GM21825 (cell line): ENCODE measurements around the gene FARP1.

Experiments used
- ATAC-seq: cut with Tn5 transposase; IDR thresholded peaks from one replicate; pipeline ENCODE4 v1.9.1; 2021; ENCODE audit warnings: mild to moderate bottlenecking, moderate library complexity; ENCODE audit not compliant: unreplicated experiment

Gene FARP1

GRCh38 chr13:98300956-98301641 lies 158.2 kb downstream of the FARP1 start:
- no peak for ATAC-seq

- no peak for ATAC-seq
Observed at GRCh38 chr13:98301721-98302120, 158.8 kb downstream of the FARP1 start.

GRCh38 chr13:98303858-98304257 lies 161.0 kb downstream of the FARP1 start:
- no peak for ATAC-seq

DNA sequence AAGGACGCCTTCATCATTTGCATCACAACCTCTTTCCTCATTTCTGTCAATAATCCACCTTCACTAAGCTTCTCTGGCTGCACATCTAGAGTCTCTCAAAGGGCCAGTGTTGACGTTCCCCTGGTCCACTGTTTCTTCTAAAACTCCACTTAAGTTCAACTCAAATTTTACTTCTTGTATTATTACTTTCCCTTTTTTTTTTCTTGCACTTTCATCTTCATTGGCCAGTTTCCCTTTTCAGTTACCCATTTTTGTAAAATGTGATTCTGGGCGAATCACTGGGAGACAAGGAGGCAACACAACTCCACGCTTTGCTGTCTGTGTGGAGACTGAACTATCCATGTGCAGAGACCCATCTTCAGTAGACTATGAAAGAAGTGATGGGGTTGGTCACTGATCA lies 162.8 kb downstream of the FARP1 start:
- ATAC-seq = no peak

DNA sequence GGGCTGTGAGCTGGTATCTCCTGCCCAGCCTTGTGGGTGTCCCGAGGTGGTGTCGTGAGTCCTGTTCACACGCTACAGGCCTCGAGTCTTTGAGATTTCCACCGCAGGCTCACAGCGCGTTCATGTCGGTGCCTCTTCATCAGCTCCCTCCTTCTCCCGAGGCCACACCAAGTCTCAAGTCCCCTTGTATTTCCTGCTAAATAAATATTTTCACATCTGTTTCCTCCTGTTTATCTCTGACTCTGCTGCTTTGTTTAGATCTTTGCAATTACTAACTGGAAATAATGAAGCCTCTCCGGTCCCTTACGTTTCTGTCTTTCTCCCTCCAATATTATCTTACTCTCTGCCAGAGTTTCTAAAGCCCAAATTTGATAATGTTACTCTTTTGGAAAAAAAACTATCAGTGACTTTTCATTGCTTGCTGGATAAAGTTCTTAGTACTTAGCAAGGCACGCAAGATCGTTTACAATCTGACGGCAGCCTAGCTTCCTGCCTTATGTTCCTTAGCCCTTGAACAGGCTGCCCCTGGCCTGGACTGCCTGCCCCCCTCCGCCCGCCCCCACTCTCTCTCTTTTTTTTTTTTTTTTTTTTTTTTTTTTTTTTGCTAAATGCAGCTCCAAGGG lies 164.7 kb downstream of the FARP1 start:
- no peak for ATAC-seq

DNA sequence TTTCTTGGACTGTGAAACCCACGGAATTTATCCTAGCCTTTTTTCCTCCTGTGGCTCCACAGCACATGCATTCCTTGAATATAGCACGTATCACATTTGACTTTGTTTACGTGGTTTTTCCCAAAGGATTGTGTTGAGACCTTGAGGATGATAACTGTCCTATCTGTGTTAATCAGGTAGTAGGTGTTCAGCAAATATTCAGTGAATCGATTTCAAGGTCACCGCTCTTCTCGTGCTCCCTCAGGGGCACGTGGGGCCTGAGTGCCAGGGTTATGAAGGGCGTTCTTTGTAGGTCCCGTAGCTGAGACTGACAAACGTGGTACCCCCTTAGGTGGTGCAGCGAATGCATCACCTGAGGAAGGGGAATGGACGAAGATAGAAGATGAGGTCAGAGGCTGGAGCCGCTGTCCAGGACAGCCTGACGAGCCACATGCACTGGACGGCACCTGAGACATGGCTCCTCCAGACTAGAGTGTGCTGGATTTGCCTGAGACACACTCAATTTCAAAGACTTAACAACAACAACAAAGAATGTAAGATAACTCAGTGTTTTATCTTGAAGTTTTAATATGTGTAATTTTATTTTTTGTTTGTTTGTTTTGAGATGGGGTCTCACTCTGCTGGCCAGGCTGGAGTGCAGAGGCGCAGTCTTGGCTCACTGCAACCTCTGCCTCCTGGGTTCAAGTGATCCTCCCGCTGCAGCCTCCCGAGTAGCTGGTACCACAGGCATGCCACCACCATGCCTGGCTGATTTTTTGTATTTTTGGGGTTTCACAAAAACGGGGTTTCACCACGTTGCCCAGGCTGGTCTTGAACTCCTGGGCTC lies 165.4 kb downstream of the FARP1 start:
- no peak for ATAC-seq

GRCh38 chr13:98309569-98310335 lies 166.9 kb downstream of the FARP1 start:
- ATAC-seq = no peak

DNA sequence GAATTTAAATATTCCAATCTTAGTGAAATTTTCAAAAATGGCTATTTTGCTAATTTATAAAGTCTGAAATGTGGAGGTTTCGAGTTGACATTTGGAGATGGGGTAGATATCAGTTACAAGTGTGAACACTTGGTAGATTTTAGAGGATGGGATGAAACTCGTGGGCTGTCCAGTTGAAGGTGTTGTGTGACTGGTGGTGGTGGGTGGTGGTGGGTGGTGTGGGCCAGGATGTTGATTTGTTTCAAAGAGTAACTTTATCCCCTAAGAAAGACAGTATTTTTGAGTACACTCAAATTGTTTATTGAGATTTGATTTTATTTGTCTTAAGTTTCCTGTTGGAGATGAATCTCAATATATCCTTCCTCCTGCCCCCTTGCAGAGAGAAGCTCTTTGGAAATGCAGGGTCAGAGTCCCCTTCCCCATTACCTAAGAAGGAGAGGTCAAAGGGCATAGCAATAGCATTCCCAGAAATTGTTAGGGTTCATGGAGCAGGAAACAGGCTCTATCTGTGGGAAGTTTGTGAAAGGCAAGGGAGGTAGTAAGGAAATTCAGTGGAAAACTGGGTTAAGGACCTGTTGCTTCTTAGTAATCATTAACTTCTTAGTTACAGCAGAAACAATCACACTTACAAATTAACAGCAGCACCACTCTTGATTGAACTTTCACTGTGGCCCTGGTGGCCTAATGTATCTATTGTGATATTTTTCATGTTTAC lies 167.7 kb downstream of the FARP1 start:
- ATAC-seq = no peak

DNA sequence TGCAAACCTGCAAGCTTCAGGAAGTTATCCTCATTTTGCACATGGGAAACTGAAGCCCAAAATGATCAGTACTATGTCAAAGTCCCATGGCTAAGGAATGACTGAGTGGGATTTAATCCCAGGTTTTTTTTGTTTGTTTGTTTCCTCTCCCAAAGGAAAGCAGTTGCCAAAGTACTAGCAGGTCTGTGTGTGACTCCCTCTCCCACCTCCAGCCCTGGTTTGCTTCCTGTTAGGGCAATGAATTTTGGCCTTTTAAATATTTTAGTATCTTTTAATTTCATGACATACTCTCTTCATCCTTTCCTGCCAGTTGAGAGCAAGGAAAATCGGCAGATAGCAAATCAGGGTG lies 168.3 kb downstream of the FARP1 start:
- ATAC-seq = no peak

- no peak for ATAC-seq
Observed at GRCh38 chr13:98312606-98313005, 169.7 kb downstream of the FARP1 start.

GRCh38 chr13:98313023-98313921 lies 170.4 kb downstream of the FARP1 start:
- ATAC-seq = no peak

DNA sequence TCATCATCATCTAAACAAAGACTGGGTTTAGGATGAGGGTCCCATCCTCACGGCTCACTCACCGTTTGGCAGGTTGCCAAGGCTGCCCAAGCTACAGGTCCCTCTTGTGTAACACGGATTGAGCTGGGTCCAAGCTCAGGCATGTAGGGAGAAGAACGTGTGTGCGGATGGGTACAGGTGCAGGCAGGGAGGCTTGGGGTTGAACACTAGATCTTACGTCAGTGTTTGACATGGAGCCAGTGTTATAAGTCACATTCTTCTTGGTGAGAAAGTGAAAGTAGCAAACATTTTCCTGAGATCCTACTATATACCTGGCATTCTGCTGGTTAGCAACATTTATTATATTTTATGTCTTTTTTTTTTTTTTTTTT lies 171.0 kb downstream of the FARP1 start:
- no peak for ATAC-seq

DNA sequence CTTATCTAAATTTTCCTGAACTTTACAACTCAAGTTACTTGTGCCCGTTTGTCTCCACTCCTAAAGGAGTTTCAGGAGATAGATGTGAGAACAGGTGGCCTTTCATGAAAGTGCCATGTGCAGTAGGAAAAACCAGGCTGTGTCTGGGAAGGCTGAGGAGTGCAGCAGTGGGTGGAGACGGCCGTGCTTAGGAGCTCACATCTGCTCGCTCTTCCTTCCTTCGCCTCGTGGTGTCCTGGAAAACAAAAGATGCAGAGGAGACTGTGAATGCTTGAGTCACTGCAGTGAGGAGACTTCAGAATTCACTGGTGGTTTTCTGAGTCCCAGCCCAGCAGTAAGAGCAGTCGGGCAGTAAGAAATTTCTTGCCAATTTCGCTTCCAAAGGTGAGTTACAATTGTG lies 172.6 kb downstream of the FARP1 start:
- no peak for ATAC-seq

GRCh38 chr13:98315902-98316301 lies 173.0 kb downstream of the FARP1 start:
- ATAC-seq = no peak

- ATAC-seq = no peak
Observed at GRCh38 chr13:98317573-98318171, 174.8 kb downstream of the FARP1 start.

DNA sequence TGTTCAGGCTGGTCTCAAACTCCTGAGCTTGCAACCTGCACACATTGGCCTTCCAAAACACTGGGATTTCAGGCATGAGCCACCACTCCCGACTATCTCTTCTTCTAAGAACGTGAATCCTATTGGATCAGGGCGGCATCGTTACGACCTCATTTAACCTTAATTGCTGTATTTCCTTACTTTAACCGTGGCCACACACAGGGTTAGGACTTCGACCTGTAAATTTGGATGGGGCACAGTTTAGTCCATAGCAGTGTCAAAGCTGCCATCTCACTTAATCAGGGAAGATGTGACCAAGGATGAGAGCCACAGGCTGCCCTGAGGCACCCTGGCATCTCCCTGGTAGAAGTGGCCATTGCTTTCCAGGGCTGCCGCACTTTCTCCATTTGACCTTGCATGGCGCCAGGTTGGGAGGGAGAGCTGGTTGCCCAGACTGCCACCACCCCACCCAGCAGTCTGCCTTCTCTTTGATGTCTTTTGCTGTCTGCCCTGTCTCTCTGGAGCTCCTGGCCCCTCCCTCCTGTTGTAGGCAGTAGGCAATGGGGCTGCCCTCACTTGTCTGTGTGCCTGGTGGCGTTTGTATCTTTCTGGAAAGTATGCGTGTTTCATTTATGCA lies 175.5 kb downstream of the FARP1 start:
- no peak for ATAC-seq

DNA sequence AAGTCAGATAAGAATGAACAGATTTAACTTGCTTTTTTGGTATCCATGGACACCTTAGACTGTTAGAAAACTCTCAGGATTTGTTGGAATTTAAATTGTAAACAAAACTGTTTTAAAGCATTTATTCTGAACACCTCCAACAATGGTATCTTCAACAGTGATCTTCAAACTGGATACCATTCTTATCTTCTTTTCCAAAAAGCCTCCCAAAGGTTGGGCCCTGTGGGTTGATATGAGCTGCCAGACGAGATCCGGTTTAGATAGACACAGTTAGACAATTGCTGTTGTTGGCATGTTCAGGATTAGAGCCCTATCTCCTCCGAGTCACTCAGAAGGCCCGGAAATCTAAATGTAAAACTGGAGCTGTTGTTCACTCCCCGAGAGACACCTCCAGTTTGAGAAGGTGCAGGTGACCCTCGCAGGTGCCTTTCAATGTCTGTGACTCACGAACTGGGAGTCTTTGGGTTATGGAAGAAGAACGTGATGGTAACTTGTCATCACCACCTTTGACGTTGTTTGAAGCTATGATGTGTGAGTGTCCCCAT lies 177.7 kb downstream of the FARP1 start:
- no peak for ATAC-seq

DNA sequence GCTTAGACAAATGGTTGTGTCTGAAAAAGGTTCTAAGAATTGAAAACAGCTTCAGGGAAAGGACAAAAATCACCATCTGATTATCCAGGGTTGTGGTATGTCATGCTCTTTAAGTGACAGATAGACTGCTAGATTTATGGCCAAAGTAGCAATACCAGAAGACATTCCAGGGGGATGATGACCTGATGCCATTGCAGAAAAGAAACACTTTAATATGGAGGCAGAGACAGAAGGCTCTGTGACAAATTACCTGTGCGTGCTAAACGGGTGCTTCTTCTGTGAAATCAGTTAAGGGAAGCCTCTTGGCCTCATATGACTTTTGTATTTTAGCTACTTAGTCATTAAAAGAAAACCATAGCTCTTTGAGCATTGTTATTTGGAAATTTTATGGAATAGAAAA lies 178.5 kb downstream of the FARP1 start:
- ATAC-seq = no peak
